HG03469 (cell line): Measurements from ENCODE around the gene PTCH2.
"Not testable (repeated sequence)": the region's sequence is repeated elsewhere in the genome, so short reads cannot be mapped to it uniquely, and the experiment has no call there.

ENCODE experiments used
- ATAC-seq: cut with Tn5 transposase; IDR thresholded peaks from one replicate; pipeline ENCODE4 v1.9.1; 2021; ENCODE audit warnings: mild to moderate bottlenecking, moderate library complexity, moderate number of reproducible peaks; ENCODE audit not compliant: unreplicated experiment

PTCH2 gene

GRCh38 chr1:44846985-44847384 is 3.9 kb upstream of the PTCH2 start:
- no peak for ATAC-seq

GRCh38 chr1:44842486-44842861 is 579 bp downstream of the PTCH2 start:
- no peak for ATAC-seq

GRCh38 chr1:44839576-44839975 is 3.5 kb downstream of the PTCH2 start:
- no peak for ATAC-seq

GRCh38 chr1:44838294-44838693 is 4.8 kb downstream of the PTCH2 start:
- ATAC-seq: not testable (repeated sequence)

DNA sequence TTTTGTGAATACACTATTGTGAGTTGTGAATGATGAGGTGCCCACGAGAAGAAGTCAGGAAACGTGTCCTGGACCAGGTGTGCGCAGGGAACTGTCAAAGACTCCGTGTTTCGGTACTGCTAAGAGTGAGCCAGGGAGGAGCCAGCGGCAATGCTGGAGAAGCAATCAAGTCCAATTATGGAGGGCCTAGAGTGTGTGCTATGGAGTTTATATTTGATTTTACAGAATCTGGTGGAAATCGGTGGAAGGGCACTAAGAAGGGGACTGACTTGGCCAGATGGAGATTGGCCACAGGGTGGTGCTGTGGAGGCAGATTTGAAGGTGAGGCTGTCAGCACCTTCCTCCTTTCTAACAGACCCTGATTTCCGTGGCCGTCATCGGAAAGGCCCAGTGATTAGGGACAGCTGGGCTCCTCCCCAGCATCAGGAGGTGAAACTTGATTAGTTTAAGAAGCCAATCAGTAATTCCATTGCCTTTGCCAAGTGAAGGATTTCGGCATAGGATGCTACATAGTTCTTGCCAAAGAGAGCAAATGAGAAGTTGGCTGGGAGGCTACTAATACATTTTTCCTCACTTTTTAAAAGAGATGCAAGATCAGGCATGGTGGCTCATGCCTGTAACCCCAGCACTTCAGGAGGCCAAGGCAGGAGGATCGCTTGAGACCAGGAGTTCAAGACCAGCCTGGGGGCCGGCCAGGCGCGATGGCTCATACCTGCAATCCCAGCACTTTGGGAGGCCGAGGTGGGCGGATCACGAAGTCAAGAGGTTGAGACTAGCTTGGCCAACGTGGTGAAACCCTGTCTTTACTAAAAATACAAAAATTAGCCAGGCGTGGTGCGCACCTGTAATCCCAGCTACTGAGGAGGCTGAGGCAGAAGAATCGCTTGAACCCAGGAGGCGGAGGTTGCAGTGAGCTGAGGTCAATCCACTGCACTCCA is 7.0 kb downstream of the PTCH2 start:
- ATAC-seq: no peak

GRCh38 chr1:44834328-44834727 is 8.7 kb downstream of the PTCH2 start:
- no peak for ATAC-seq

GRCh38 chr1:44832056-44832705 is 10.9 kb downstream of the PTCH2 start:
- no peak for ATAC-seq

DNA sequence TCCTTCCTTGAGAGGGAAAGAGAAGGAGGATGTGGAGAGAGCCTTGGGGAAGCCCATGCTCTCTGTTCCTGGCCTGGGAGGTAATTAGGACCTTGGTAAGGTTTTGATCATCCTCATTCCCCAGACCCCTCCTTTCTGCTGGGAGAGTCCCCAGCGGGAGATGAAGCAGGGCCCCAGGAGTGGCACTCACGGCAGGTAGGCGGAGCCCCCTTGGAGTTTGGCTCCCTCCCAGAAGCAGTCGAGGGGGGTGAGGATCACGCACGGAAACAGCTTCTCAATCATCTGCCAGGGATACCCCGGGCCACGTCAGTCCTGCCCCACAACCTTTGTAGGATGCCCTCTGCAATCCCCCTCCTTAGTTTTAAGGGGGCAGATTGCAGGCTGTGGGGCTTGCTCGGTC is 11.5 kb downstream of the PTCH2 start:
- ATAC-seq: no peak

DNA sequence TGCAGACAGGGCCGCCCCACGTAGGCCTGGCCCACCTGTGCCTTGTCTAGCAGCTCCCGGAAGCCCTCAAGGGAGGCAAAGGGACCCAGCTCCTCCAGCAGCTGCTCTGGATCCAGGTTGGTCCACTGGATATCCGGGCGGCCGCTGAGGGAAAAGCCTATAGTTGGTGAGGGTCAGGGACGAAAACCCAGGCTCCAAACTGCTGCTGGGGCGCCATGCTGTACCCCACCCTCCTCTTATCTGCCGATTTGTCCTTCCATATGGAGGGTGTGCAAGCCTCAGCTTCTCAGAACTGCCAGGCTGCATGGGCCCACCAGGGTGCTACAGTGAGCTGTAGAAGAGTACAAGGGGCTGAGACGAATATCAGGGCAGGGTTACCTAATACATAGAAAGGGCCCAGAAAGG is 12.2 kb downstream of the PTCH2 start:
- no peak for ATAC-seq

DNA sequence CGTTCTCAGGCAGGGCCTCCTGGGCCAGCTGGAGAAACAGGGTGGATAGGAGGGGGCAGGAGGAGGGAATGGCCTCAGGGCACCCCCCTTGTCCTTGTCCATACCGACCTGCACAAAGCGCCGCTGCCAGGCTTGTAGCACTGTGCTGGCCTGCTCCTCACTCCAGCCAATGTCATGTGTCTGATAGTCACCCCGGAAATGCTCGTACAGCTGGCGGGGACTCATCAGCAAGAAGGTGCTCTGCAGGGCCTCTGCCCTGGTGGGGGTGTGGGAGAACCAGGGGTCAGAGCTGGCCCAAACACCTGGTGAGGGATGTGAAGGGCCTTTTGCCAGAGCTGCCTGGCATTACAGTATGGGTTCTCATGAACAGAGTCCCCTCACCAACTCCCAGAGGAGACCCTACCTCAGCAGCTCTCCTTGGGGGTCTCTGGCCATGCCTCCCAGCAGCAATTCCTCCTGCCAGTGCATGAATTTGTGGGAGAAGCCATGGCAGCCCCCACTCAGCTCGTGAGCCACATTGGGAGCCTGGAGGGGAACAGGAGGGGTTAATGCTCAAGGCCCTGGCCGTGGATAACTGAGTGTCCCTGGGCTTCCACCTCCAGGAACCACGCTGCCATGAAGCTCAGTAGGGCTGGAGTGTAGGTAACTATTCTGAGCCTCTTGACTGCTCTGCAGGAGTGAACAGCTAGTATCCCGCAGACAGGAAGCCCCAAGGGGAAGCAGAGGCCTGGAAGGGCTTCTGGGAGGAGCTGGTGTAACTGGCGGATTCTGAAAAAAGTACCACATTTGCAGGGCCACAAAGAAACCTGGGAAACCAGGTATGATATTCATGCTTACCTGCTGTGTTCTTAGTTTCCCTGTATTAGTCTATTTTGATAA is 13.3 kb downstream of the PTCH2 start:
- no peak for ATAC-seq

GRCh38 chr1:44828841-44829440 is 14.1 kb downstream of the PTCH2 start:
- ATAC-seq: no peak

DNA sequence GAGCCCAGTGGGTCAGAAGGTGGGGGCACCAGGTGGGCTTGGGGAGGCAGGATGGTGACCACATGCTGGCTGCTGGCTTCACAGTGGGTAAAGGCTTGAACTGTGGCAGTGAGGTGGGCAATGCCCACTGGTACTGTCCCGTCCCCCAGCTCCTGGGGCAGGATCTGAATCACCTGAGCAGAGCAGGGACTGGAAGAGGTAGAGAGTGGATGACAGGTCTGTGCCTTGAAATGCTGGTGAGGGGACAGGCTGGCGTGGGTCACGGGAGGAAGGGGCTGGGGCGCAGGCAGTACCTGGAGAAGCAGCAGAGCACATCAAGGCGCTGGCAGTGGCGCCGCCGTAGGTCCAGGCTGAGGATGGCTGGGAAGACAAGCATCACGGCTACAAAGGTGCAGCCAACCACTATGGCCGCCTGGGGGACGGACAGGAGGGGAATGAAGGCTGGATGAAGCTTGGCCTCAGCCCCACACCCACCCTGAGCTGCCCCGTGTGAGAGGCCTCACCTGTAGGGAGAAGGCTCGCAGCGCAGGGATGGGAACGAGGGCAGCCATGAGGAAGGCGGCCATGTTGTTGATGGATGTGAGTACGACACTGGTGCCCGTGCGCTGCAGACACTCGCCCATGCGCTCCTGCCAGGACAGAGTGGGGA is 14.9 kb downstream of the PTCH2 start:
- no peak for ATAC-seq

- no peak for ATAC-seq
Measured at GRCh38 chr1:44827197-44828002, 15.7 kb downstream of the PTCH2 start.

DNA sequence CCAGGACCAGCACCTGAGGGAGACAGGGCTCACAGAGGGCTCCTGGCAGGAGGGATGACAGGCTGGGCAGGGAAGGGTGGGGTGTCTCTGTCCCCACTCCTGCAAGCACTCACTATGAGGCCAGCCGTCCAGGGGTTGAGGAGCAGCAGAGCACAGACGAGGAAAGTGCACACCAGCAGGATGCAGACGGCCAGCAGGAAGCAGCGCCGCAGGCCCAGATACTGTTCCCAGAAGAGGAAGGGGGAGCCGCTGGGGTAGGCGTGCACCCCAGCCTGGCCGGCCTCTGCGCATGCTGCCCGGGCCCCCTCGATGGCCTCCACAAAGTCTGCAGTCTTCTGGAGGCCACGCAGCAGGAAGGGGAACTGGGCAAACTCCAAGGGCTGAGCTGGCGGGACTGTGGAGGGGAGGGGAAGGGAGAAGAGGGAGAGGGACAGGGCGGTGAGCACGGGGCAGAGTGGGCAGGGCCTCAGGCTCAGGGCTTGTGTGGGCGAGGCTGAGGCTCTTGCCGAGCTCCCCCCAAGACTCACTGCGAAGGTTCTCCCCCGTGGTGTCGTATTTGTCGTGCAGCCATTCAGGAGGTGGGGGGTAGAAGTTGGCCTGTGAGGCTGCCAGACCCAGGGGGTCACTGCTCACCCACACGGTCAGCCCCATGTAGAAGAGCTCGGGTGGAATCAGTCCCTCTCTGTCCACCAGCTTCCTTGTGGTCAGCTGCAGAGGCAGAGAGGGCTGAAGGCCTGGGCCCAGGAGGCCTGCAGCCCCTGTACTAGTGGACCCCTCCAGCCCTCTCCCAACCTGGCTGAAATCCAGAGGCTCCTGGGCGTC is 16.5 kb downstream of the PTCH2 start:
- ATAC-seq: no peak

DNA sequence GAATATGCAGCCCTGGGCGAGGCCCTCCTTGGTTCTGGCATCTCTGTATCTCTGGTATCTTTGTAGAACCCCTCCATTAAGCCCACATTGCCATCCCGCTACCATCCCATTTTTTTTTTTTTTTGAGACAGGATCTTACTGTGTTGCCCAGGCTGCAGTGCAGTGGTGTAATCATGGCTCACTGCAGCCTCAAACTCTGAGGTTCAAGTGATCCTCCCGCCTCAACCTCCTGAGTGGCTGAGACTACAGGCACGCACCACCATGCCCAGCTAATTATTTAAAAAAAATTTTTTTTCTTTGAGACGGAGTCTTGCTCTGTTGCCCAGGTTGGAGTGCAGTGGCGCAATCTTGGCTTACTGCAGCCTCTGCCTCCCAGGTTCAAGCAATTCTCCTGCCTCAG is 18.7 kb downstream of the PTCH2 start:
- ATAC-seq: not testable (repeated sequence)

GRCh38 chr1:44822981-44823451 is 20.0 kb downstream of the PTCH2 start:
- ATAC-seq: no peak

GRCh38 chr1:44822131-44822701 is 20.8 kb downstream of the PTCH2 start:
- no peak for ATAC-seq

GRCh38 chr1:44821240-44821715 is 21.8 kb downstream of the PTCH2 start:
- ATAC-seq: no peak
